HepG2 (cell line): ENCODE results near the gene SEPTIN10. TPM values are rescaled to one million over a fixed set of nuclear protein-coding genes. Genes with fewer than 3 reads are reported as not detected.

Source experiments
- MED13 ChIP-seq: sonication (generic); formaldehyde crosslinking; IDR thresholded peaks from 2 replicates; pipeline ENCODE4 v1.5.0; 2020; ENCODE audit warnings: missing genetic modification reagents
- PCBP1 ChIP-seq: fragments of 200-400 bp; formaldehyde crosslinking; IDR thresholded peaks from 2 replicates; pipeline ENCODE4 v1.6.1; 2017; ENCODE audit warnings: mild to moderate bottlenecking, low read depth, low read length, borderline replicate concordance
- SMAD9 ChIP-seq: sonication (generic); formaldehyde crosslinking; IDR thresholded peaks from 2 replicates; pipeline ENCODE4 v1.5.1; 2020; ENCODE audit warnings: mild to moderate bottlenecking, missing genetic modification reagents
- SP5 ChIP-seq: IDR thresholded peaks from 2 replicates; pipeline ENCODE4 v1.6.1; 2016; ENCODE audit warnings: low read depth, borderline replicate concordance
- TBL1XR1 ChIP-seq: fragments of 150-350 bp; IDR thresholded peaks from 2 replicates; pipeline ENCODE4 v1.6.1; 2014; ENCODE audit warnings: borderline replicate concordance, low read length; ENCODE audit not compliant: partially characterized antibody
- ZBTB1 ChIP-seq: sonication (generic); formaldehyde crosslinking; IDR thresholded peaks from 2 replicates; pipeline ENCODE4 v1.4.0; 2020; ENCODE audit warnings: missing genetic modification reagents, borderline replicate concordance
- ZBTB8A ChIP-seq: sonication (generic); formaldehyde crosslinking; IDR thresholded peaks from 2 replicates; pipeline ENCODE4 v1.4.0; 2020; ENCODE audit warnings: mild to moderate bottlenecking, low read depth, missing genetic modification reagents, borderline replicate concordance
- ZMYM4 ChIP-seq: sonication (generic); formaldehyde crosslinking; IDR thresholded peaks from 2 replicates; pipeline ENCODE4 v1.8.1; 2023; ENCODE audit warnings: mild to moderate bottlenecking, missing genetic modification reagents
- ZNF17 ChIP-seq: sonication (generic); formaldehyde crosslinking; IDR thresholded peaks from 2 replicates; pipeline ENCODE4 v1.5.0; 2020; ENCODE audit warnings: mild to moderate bottlenecking, missing genetic modification reagents
- ZNF20 ChIP-seq: sonication (generic); formaldehyde crosslinking; IDR thresholded peaks from 2 replicates; pipeline ENCODE4 v1.4.0; 2020; ENCODE audit warnings: mild to moderate bottlenecking, moderate library complexity, missing genetic modification reagents
- ZNF382 ChIP-seq: sonication (generic); formaldehyde crosslinking; IDR thresholded peaks from 2 replicates; pipeline ENCODE4 v1.5.0; 2020; ENCODE audit warnings: missing genetic modification reagents, mild to moderate bottlenecking, borderline replicate concordance
- ZNF460 ChIP-seq: sonication (generic); formaldehyde crosslinking; IDR thresholded peaks from 2 replicates; pipeline ENCODE4 v1.5.1; 2020; ENCODE audit warnings: missing genetic modification reagents, mild to moderate bottlenecking, borderline replicate concordance
- ZNF510 ChIP-seq: sonication (generic); formaldehyde crosslinking; IDR thresholded peaks from 2 replicates; pipeline ENCODE4 v1.4.0; 2020; ENCODE audit warnings: low read depth, mild to moderate bottlenecking, missing genetic modification reagents
- ZNF737 ChIP-seq: sonication (generic); formaldehyde crosslinking; IDR thresholded peaks from 2 replicates; pipeline ENCODE4 v1.5.0; 2020; ENCODE audit warnings: missing genetic modification reagents, mild to moderate bottlenecking, borderline replicate concordance
- polyA plus RNA-seq, 8 experiments: library from polyadenylated mRNA; depleted of rRNA in 3 of 8; stranded (reverse) in 7 of 8; unstranded in 1 of 8; fragments of >200 nt; fragmentation: Illumina TruSeq in 4 of 8; extraction: Trizol in 4 of 8; gene quantifications; 2 replicates each; pipeline versions ENCODE4 v1.2.1 to v1.2.3, GENCODE V29; 2011 to 2016; ENCODE audit warnings: low read depth in 4 of 8, missing spikeins in 1 of 8, mixed read lengths in 1 of 8; ENCODE audit not compliant: insufficient read depth in 1 of 8
- total RNA-seq, 5 experiments: library from RNA; depleted of rRNA; stranded (reverse); fragments of >200 nt; fragmentation: Illumina TruSeq; extraction: Trizol; gene quantifications; 2 replicates each; pipeline ENCODE4 v1.2.3, GENCODE V29; 2016; ENCODE audit warnings: low read depth in 1 of 5
- TF ChIP-seq, protein P1 (sequence below): sonication (generic); formaldehyde crosslinking; IDR thresholded peaks from 2 replicates; pipeline ENCODE4 v1.4.0; 2020; ENCODE audit warnings: missing genetic modification reagents, borderline replicate concordance
- TF ChIP-seq, protein P2 (sequence below): sonication (generic); formaldehyde crosslinking; IDR thresholded peaks from 2 replicates; pipeline ENCODE4 v1.4.0; 2020; ENCODE audit warnings: mild to moderate bottlenecking, missing genetic modification reagents
- TF ChIP-seq, protein P3 (sequence below): sonication (generic); formaldehyde crosslinking; conservative IDR thresholded peaks from 2 replicates; pipeline ENCODE4 v1.8.1; 2023; ENCODE audit warnings: missing genetic modification reagents
- TF ChIP-seq, protein P4 (sequence below): sonication (generic); formaldehyde crosslinking; IDR thresholded peaks from 2 replicates; pipeline ENCODE4 v1.8.1; 2023; ENCODE audit warnings: mild to moderate bottlenecking, inconsistent platforms, moderate library complexity, missing genetic modification reagents, borderline replicate concordance
- TF ChIP-seq, protein P5 (sequence below): IDR thresholded peaks from 2 replicates; pipeline ENCODE4 v1.6.1; 2016
- TF ChIP-seq, protein P6 (sequence below): sonication (generic); formaldehyde crosslinking; IDR thresholded peaks from 2 replicates; pipeline ENCODE4 v1.8.1; 2022; ENCODE audit warnings: mild to moderate bottlenecking, missing genetic modification reagents

Gene SEPTIN10
- total and polyA plus RNA-seq, 2 of the 13 experiments (the other 11 are each of a cell fraction or from before 2014, with no cell fraction given) = 45.8 to 67.5 TPM

DNA sequence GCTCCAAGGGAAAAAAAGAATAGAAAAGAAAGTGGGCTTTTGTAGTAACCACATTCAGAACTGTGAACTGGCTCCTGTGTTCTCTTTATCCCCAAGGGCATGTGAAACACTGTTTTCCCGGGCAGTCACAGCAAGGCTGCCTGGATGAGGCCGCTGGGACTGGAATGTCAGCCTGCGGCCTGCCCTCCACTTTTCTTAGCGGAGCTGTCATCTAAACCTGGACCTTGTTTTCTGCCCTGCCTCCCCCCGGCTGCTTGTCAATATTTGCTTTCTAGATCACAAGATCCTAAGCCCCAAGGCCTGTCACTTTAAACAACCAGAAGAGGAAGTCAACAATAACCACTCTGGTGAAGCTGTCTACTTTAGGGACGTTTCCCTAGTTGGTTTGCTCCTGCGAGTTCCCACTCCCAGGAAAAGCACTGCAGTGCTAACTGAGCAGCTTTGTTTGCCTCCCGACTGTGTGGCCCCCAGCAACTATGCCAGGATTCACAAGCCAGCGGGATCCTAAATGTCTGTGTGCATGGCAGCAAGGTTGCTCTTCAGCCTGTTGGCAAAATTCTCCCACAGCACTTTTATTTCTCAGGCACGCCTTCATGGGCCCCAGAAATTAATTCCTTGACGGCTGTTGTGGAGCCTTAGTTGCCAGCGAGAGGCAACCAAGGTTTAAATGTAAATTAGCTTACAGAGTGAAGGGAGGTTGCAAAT is 31.0 kb upstream of the SEPTIN10 start (continued):
- TF ChIP-seq, protein P1, sequence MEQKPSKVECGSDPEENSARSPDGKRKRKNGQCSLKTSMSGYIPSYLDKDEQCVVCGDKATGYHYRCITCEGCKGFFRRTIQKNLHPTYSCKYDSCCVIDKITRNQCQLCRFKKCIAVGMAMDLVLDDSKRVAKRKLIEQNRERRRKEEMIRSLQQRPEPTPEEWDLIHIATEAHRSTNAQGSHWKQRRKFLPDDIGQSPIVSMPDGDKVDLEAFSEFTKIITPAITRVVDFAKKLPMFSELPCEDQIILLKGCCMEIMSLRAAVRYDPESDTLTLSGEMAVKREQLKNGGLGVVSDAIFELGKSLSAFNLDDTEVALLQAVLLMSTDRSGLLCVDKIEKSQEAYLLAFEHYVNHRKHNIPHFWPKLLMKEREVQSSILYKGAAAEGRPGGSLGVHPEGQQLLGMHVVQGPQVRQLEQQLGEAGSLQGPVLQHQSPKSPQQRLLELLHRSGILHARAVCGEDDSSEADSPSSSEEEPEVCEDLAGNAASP = peak; percentile 88
- TF ChIP-seq SP5 (CRISPR knock-in tag) (peak; percentile 92), ZNF460 (CRISPR knock-in tag) (no peak), ZMYM4 (CRISPR knock-in tag) (peak; percentile 98), ZNF510 (no peak; the same call in 1 of the 2 replicates), ZBTB1 (CRISPR knock-in tag) (no peak), MED13 (CRISPR knock-in tag) (peak; percentile 98), ZNF20 (CRISPR knock-in tag) (peak; percentile 56; the same call in 1 of the 2 replicates), ZNF737 (no peak), PCBP1 (0 out of 2 replicates have a peak, but pooled peaks have one; percentile 42), ZBTB8A (no peak), SMAD9 (CRISPR knock-in tag) (no peak; the same call in 1 of the 2 replicates), ZNF17 (CRISPR knock-in tag) (peak; percentile 90; the same call in 1 of the 2 replicates), TBL1XR1 (peak; percentile 88), ZNF382 (CRISPR knock-in tag) (no peak)
- TF ChIP-seq, protein P2, sequence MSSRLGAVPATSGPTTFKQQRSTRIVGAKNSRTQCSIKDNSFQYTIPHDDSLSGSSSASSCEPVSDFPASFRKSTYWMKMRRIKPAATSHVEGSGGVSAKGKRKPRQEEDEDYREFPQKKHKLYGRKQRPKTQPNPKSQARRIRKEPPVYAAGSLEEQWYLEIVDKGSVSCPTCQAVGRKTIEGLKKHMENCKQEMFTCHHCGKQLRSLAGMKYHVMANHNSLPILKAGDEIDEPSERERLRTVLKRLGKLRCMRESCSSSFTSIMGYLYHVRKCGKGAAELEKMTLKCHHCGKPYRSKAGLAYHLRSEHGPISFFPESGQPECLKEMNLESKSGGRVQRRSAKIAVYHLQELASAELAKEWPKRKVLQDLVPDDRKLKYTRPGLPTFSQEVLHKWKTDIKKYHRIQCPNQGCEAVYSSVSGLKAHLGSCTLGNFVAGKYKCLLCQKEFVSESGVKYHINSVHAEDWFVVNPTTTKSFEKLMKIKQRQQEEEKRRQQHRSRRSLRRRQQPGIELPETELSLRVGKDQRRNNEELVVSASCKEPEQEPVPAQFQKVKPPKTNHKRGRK (CRISPR knock-in tag) = 0 out of 2 replicates have a peak, but pooled peaks have one; percentile 76
- TF ChIP-seq, protein P3, sequence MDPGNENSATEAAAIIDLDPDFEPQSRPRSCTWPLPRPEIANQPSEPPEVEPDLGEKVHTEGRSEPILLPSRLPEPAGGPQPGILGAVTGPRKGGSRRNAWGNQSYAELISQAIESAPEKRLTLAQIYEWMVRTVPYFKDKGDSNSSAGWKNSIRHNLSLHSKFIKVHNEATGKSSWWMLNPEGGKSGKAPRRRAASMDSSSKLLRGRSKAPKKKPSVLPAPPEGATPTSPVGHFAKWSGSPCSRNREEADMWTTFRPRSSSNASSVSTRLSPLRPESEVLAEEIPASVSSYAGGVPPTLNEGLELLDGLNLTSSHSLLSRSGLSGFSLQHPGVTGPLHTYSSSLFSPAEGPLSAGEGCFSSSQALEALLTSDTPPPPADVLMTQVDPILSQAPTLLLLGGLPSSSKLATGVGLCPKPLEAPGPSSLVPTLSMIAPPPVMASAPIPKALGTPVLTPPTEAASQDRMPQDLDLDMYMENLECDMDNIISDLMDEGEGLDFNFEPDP = no peak
- TF ChIP-seq, protein P4, sequence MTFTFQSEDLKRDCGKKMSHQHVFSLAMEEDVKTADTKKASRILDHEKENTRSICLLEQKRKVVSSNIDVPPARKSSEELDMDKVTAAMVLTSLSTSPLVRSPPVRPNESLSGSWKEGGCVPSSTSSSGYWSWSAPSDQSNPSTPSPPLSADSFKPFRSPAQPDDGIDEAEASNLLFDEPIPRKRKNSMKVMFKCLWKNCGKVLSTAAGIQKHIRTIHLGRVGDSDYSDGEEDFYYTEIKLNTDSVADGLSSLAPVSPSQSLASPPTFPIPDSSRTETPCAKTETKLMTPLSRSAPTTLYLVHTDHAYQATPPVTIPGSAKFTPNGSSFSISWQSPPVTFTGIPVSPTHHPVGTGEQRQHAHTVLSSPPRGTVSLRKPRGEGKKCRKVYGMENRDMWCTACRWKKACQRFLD = no peak
- TF ChIP-seq, protein P5, sequence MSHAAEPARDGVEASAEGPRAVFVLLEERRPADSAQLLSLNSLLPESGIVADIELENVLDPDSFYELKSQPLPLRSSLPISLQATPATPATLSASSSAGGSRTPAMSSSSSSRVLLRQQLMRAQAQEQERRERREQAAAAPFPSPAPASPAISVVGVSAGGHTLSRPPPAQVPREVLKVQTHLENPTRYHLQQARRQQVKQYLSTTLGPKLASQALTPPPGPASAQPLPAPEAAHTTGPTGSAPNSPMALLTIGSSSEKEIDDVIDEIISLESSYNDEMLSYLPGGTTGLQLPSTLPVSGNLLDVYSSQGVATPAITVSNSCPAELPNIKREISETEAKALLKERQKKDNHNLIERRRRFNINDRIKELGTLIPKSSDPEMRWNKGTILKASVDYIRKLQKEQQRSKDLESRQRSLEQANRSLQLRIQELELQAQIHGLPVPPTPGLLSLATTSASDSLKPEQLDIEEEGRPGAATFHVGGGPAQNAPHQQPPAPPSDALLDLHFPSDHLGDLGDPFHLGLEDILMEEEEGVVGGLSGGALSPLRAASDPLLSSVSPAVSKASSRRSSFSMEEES (CRISPR knock-in tag) = peak; percentile 100
- TF ChIP-seq, protein P6, sequence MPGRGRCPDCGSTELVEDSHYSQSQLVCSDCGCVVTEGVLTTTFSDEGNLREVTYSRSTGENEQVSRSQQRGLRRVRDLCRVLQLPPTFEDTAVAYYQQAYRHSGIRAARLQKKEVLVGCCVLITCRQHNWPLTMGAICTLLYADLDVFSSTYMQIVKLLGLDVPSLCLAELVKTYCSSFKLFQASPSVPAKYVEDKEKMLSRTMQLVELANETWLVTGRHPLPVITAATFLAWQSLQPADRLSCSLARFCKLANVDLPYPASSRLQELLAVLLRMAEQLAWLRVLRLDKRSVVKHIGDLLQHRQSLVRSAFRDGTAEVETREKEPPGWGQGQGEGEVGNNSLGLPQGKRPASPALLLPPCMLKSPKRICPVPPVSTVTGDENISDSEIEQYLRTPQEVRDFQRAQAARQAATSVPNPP = peak; percentile 85; the same call in 1 of the 2 replicates
